AG20443 (cell line): ENCODE data around the gene CDC42BPB.
"Not testable (repeated sequence)": the region's sequence is repeated elsewhere in the genome, so short reads cannot be mapped to it uniquely, and the experiment has no call there.

Experiments
- DNase-seq: peaks from one replicate; pipeline ENCODE4 v3.0.0; 2012; ENCODE audit warnings: low spot score, mixed read lengths

The CDC42BPB gene

DNA sequence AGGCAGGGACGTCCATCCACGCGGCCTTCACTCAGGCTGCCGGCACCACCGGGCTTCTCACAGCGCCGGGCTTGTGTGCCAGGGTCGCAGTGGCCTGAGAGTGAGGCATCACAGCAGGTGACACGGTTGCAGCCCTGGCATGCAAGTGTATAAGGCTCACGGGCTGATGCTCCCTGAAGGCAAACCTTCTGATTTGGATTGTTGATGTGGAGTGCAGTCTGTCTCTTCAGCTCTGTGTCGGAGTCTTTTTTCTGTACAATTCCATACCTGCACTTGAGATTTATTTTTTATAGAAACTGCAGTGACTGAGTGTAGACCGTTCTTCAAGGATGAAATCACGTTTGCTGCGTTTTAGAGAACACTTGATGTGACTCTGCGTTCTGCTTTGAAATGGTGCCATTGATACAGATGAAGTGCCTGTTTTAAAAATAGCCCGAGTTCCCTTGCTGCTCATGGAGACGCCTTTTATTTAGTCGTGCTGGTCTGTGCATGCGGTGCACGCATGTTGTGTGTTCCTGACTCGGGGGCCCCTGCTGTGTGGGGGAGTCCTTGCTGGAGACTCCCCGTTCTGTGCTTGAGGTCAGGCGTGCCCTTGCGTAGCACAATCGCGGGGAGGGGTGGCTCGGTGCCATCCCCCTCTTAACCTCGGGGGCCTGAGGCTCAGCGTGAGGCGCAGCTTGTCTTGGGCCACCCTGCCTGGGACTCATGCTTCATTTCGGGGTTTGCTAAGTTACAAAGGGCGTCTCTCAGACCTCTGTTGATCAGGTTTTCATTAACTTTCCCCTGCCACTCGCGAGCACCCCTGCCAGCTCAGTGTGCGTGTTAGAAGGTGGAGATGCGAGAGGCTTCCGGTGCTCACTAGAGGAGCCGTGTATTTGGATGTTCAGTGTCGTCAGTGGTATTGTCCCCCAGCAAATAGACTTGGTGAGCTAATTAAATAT, 156.4 kb downstream of the CDC42BPB start:
- no peak for DNase-seq

DNA sequence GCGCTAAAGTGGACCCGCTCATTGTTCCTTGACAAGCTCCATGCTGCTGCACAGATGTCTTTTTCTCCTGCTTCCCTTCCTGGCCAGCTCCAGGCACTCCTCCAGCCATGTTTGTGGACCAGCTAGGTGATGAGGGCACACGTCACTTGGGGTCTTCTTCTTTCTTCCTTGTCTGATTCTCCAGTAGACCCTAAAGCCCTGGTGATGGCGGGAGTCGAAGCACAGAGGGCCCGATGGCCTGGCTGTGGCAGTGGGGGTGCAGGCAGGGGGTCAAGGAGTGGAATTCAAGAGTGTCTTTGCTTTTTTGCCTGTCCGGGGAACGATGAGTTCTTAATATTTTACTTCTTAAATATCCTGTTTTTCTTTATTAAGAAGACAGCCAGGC, 157.8 kb downstream of the CDC42BPB start:
- DNase-seq = no peak

DNA sequence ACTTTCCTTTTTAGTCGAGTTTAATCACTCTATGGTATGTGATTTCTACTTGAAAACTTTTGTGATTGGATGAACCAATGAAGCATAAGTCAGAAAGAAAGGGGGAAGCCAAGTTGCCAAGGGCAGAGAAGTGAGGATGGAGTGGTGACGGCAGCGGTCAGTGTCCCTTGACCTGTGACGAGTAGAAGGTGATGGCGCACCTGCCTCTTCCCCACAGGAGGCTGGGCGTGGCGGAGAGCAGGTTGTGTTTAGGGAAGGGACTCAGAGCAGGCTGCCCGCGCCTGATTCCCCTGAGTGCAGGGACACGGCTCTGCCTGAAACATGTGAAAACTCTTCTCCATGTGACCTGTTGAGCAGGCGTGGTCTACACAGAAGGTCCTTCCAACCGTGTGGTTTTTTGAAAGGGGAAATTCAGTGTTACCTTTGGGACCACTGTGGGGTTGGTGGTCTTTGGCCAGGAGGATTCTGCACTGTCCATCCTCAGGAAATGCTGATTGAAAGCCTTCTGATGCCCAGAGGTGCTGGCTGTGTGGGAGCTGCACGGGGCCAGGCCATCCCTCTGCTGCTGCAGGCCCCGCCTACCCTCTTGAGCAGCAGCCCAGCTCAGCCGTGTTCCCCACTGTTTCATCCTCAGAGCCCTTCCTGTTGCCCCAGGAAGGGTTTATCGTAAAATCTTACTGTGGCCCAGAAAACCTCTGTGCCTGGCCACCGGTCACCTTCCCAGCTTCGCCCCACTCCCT, 158.4 kb downstream of the CDC42BPB start:
- DNase-seq = no peak

DNA sequence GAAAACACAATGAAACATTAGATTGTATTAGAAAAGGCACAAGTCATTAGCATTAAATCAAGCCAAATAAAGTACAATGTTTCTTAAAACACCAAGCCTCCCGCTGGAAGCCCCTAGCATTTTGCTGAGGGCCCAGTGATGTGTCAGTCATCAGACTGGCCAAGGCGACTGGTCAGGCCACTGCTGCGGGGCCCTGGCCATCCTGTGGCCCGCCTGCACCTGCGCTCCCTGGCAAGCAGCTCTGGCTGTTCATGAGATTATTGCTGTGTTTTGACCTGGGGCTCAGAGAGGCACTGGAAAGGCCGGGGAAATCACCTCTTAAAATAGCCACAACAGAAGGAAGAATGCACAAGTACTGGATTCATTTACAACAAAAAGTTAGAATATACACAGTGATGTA, 159.1 kb downstream of the CDC42BPB start:
- no peak for DNase-seq

DNA sequence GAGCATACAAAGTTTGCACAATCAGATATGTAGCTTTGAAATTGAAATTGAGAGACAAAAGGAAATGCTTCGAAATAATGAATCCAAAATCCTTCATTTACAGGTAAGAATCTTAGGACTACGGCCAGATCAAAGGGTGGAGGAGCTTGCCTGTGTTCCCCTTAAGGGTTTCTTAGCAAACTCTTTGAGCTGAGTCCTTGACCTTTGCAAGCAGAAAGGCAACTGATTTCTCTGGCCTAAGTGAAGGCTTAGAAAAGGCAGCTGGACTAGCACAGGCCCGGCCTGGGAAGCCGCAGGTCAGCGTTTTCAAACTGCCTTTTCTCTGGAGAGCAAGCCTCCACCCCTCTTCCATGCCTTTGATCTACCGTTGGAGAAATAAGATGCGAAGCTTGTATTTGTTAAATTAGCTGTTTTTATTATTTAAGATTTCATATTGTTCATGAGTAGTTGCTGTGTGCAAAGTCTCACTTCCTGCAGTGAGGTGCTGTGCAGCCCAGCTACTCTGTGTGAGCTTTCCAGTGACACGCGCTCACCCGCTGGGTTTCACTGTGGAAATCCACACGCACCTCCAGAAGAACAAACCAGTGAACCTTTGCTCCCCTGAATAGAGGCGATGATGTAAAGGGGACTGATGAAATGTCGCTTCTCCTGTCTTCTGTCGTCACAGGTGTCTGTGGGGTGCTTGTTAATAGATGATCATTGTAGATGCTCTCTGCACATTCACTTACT, 159.9 kb downstream of the CDC42BPB start:
- DNase-seq = no peak

DNA sequence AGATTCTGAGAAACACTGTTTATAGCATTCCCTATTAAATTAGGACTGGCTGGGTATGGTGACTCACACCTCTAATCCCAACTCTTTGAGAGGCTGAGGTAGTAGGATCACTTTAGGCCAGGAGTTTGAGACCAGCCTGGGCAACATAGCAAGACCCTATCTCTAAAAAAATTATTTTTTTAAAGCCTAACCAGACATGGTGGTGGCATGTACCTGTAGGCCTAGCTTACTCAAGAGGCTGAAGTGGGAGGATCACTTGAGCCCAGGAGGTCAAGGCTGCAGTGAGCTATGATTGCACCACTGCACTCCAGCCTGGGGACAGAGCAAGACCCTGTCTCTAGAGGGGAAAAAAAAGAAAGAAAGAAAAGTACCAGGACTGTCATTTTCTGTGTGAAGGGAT, 160.6 kb downstream of the CDC42BPB start:
- DNase-seq = not testable (repeated sequence)

DNA sequence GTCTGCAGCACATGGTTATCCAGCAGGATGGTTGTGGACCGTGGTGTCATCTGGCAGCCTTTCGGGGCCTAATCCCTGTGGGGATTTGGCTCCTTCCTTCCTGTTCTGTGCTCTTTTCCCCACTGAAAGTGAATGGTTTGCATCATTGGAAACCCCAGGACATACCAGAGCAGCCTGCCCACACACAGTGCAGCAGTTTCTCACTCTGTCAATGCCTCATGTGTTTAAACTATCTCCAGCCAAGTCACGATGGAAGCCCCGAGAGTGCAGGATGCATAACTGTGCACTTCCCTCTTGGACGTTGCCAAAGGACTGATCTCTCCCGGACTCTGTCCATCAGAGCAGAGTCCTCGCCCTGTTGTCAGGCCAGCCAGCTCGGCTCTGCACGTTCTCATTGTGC, 163.9 kb downstream of the CDC42BPB start:
- DNase-seq = peak; percentile 92

DNA sequence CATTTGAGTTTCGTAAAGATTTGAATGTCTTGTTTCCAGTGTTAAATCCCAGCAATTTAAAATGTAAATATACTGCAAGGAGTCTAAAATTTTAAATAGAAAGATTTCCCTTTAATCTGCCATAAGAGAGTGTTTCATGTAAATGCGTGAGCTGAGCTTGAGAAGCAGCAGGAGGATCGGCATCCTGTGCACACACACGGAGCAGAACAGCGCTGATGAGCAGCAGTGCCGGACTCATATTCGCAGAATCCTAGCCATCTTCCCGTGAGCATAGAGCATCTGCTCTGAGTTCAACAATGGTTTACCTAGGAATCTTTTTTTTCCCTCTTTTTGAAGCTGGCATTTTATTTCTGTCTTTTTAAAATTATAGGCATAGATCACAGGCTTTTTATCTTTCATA, 164.7 kb downstream of the CDC42BPB start:
- no peak for DNase-seq

DNA sequence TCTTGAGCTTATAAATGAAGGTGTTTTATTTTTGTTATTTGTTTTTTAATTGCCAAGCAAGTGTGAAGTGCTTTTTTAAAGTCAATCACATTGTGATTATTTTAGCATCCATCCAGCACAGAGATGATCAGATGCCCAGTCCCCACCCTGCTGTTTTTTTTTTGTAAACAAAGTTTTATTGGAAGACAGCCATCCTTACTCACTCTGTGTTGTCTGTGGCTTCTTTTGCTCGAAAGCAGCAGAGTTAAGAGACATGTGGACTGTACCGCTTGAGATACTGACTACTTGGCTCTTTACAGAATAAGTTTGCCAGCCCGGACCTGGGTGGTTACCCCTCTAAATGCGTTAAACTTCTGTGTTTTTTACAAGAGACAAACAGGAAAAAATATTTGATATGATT, 165.8 kb downstream of the CDC42BPB start:
- peak; percentile 60 for DNase-seq

DNA sequence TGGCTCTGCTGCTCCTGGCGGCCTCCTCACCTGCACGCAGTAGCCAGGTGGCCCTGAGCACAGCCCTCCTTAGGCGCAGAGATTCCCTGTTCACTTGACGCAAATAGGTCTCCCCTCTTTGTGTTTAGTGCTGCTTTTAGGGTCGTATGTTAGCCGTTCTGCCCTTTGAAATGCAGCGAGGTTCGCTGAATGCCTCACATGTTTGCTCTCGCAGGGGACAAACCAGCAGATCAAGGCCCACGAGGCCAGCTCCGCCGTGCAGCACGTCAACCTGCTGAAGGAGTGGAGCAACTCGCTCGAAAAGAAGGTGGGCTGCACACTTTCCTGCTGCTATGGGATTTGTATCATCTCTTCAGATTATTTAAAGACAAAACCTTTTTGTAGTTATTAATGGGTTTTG, 166.2 kb downstream of the CDC42BPB start:
- no peak for DNase-seq

DNA sequence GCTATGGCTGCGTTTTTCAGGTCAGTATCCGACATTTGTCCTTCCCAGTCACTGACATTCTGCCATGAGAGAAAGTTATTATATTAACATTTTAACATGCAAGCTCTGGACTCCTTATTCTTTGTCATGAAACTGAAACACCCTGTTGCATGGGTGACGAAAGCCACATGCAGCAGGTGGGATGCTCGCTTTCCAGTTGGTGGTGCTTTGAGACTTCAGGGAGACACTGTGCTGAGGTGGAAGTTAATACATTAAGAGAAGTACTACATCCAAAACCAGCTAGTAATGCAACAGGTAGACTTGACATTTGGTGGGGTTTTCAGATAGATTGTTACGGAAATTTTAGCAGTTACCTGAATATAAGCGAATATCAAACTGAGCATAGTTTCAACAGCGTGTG, 167.7 kb downstream of the CDC42BPB start:
- DNase-seq = no peak

DNA sequence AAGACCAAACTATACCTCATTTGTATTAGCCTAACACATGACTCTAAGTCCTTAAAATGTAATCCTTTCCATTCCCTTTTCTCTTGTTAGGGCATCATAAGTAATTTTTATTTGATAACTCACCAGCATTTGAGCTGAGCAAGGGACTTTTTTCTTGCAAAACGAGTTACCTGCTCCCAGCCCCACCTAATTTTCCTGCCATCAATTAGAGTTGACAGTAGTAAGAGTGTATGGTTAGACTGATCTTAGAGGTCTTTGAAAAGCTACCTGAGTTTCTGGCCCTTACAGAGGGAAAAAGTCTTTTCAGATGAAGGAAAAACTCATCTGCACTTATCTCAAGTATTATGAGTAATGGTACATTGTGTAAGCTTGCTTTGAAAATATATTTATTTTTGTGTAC, 168.6 kb downstream of the CDC42BPB start:
- DNase-seq = no peak

DNA sequence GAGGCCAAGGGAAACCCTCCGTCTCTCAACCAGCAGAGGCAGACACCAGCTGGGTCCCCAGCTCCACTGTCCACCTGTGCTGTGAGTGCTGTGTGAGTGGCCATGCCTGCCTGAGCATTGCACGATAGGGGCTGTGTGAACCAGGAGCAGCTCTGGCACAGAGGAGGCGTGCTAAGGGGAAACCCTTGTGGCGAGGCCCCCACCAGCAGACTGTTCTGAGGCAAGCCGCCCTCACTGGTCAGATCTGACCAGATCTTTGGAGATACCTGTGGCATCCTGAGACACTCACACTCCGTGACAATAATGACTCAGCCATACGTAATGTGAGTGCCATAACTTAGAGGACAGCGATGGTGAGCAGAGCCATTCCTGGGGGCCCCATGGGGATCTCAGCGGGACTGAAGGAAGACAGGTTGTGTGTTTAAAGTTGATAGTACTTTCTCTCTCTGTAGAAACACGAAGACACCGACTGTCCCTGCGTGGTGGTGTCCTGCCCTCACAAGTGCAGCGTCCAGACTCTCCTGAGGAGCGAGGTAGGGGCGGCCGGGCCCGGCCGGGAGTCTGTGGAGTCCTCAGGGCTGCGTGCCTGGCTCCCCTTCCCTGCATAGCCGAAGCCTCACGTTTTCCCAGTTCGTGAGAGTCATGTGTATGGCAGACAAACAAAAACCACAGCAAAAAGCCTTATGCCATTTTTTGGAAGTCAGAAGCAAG, 171.5 kb downstream of the CDC42BPB start:
- DNase-seq = no peak

DNA sequence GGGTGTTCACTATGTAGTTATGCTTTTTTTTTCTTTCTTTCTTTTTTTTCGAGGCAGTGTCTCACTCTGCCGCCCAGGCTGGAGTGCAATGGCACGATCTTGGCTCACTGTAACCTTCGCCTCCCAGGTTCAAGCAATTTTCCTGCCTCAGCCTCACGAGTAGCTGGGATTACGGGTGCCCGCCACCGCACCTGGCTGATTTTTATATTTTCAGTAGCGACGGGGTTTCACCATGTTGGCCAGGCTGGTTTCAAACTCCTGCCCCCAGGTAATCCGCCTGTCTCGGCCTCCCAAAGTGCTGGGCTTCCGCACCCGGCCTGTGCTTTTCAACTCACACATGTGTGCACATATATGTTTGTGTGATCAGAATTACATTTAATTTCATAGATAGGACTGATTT, 173.8 kb downstream of the CDC42BPB start:
- DNase-seq = no peak

DNA sequence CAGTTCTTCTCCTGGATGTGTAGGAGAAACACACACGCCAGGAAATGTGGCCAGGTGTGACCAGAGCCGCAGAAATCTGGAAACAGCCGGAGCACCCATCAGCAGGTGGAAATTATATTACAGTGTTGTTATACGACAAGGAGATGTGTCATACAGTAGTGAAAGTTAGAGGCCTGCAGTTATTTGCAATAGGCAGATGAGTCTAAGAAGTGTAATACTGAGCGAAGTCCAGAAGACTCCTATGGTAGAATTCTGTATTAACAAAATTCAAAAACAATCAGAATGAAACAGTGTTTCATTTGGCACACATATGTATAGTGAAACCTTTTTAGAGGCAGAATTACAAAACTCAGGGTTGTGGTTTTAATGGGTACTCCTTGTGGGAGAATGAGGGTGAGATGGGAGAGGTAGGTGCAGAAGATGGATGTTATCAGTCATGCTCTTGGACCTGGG, 174.2 kb downstream of the CDC42BPB start:
- DNase-seq = no peak
